Non-pigmented ciliary epithelial cell (primary cell): ENCODE measurements around the gene GRK5.

Experiments used
- DNase-seq: peaks from one replicate; pipeline ENCODE4 v3.0.0-alpha.2; 2010; ENCODE audit warnings: low read depth

GRK5 gene

GRCh38 chr10:119406601-119407253, 199.4 kb downstream of the GRK5 start:
- DNase-seq = no peak

GRCh38 chr10:119407254-119407777, 199.9 kb downstream of the GRK5 start:
- DNase-seq = no peak

- DNase-seq = no peak
These were observed 200.7 kb downstream of the GRK5 start for GRCh38 chr10:119408072-119408471.

- no peak for DNase-seq
These were observed 201.6 kb downstream of the GRK5 start for GRCh38 chr10:119408969-119409371.

- DNase-seq = no peak
These were observed 202.0 kb downstream of the GRK5 start for GRCh38 chr10:119409385-119409784.

GRCh38 chr10:119409906-119410305, 202.5 kb downstream of the GRK5 start:
- DNase-seq = no peak

- no peak for DNase-seq
These were observed 203.2 kb downstream of the GRK5 start for GRCh38 chr10:119410361-119411116.

- DNase-seq = no peak
These were observed 205.1 kb downstream of the GRK5 start for GRCh38 chr10:119412244-119413092.

GRCh38 chr10:119413093-119413453, 205.7 kb downstream of the GRK5 start:
- no peak for DNase-seq

- DNase-seq = no peak
These were observed 206.2 kb downstream of the GRK5 start for GRCh38 chr10:119413471-119414080.

- no peak for DNase-seq
These were observed 206.8 kb downstream of the GRK5 start for GRCh38 chr10:119414081-119414611.

- no peak for DNase-seq
These were observed 207.8 kb downstream of the GRK5 start for GRCh38 chr10:119415121-119415520.

GRCh38 chr10:119415536-119416503, 208.4 kb downstream of the GRK5 start:
- no peak for DNase-seq

GRCh38 chr10:119416855-119417254, 209.5 kb downstream of the GRK5 start:
- no peak for DNase-seq

- no peak for DNase-seq
These were observed 210.5 kb downstream of the GRK5 start for GRCh38 chr10:119417852-119418251.

- DNase-seq = no peak
These were observed 211.0 kb downstream of the GRK5 start for GRCh38 chr10:119418362-119418761.

- DNase-seq = no peak
These were observed 212.6 kb downstream of the GRK5 start for GRCh38 chr10:119419931-119420330.

- DNase-seq = no peak
These were observed 213.8 kb downstream of the GRK5 start for GRCh38 chr10:119420950-119421875.

- no peak for DNase-seq
These were observed 214.7 kb downstream of the GRK5 start for GRCh38 chr10:119421891-119422681.
